Ishikawa (cell line): ENCODE measurements around the gene RITA1.

Experiments
- CEBPB ChIP-seq: IDR thresholded peaks from 2 replicates; pipeline ENCODE4 v1.6.1; 2012
- CREB1 ChIP-seq: IDR thresholded peaks from 2 replicates; pipeline ENCODE4 v1.6.1; 2012; ENCODE audit warnings: low read depth
- EGR1 ChIP-seq: IDR thresholded peaks from 2 replicates; pipeline ENCODE4 v1.6.1; 2012
- EP300 ChIP-seq: IDR thresholded peaks from 2 replicates; pipeline ENCODE4 v1.6.1; 2012; ENCODE audit warnings: borderline replicate concordance
- FOXM1 ChIP-seq: IDR thresholded peaks from 2 replicates; pipeline ENCODE4 v1.6.1; 2012; ENCODE audit warnings: low read depth, borderline replicate concordance
- NFIC ChIP-seq: IDR thresholded peaks from 2 replicates; pipeline ENCODE4 v1.6.1; 2012
- RAD21 ChIP-seq: IDR thresholded peaks from 2 replicates; pipeline ENCODE4 v1.6.1; 2012; ENCODE audit warnings: low read depth
- TAF1 ChIP-seq: IDR thresholded peaks from 2 replicates; pipeline ENCODE4 v1.6.1; 2012; ENCODE audit warnings: low read depth, mild to moderate bottlenecking
- TCF12 ChIP-seq: IDR thresholded peaks from 2 replicates; pipeline ENCODE4 v1.6.1; 2012; ENCODE audit warnings: low read depth
- TEAD4 ChIP-seq: IDR thresholded peaks from 2 replicates; pipeline ENCODE4 v1.6.1; 2012
- YY1 ChIP-seq: IDR thresholded peaks from 2 replicates; pipeline ENCODE4 v1.6.1; 2012; ENCODE audit warnings: low read depth
- ZBTB7A ChIP-seq: IDR thresholded peaks from 2 replicates; pipeline ENCODE4 v1.6.1; 2012; ENCODE audit warnings: low read depth
- TF ChIP-seq, protein P1 (sequence below): IDR thresholded peaks from 2 replicates; pipeline ENCODE4 v1.6.1; 2012
- TF ChIP-seq, protein P2 (sequence below): IDR thresholded peaks from 2 replicates; pipeline ENCODE4 v1.6.1; 2012; ENCODE audit warnings: low read depth, mild to moderate bottlenecking
- TF ChIP-seq, protein P3 (sequence below): IDR thresholded peaks from 2 replicates; pipeline ENCODE4 v1.6.1; 2012

RITA1 gene

GRCh38 chr12:113184900-113185179, 681 bp upstream of the RITA1 start:
- TF ChIP-seq, protein P1, sequence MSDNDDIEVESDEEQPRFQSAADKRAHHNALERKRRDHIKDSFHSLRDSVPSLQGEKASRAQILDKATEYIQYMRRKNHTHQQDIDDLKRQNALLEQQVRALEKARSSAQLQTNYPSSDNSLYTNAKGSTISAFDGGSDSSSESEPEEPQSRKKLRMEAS: peak; percentile 93; the same call in 1 of the 2 replicates
- TF ChIP-seq CREB1 (no peak), ZBTB7A (no peak)

- TF ChIP-seq, protein P2, sequence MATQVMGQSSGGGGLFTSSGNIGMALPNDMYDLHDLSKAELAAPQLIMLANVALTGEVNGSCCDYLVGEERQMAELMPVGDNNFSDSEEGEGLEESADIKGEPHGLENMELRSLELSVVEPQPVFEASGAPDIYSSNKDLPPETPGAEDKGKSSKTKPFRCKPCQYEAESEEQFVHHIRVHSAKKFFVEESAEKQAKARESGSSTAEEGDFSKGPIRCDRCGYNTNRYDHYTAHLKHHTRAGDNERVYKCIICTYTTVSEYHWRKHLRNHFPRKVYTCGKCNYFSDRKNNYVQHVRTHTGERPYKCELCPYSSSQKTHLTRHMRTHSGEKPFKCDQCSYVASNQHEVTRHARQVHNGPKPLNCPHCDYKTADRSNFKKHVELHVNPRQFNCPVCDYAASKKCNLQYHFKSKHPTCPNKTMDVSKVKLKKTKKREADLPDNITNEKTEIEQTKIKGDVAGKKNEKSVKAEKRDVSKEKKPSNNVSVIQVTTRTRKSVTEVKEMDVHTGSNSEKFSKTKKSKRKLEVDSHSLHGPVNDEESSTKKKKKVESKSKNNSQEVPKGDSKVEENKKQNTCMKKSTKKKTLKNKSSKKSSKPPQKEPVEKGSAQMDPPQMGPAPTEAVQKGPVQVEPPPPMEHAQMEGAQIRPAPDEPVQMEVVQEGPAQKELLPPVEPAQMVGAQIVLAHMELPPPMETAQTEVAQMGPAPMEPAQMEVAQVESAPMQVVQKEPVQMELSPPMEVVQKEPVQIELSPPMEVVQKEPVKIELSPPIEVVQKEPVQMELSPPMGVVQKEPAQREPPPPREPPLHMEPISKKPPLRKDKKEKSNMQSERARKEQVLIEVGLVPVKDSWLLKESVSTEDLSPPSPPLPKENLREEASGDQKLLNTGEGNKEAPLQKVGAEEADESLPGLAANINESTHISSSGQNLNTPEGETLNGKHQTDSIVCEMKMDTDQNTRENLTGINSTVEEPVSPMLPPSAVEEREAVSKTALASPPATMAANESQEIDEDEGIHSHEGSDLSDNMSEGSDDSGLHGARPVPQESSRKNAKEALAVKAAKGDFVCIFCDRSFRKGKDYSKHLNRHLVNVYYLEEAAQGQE: no peak
- no peak for TF ChIP-seq EGR1
- TF ChIP-seq EP300: no peak
- TF ChIP-seq, protein P3, sequence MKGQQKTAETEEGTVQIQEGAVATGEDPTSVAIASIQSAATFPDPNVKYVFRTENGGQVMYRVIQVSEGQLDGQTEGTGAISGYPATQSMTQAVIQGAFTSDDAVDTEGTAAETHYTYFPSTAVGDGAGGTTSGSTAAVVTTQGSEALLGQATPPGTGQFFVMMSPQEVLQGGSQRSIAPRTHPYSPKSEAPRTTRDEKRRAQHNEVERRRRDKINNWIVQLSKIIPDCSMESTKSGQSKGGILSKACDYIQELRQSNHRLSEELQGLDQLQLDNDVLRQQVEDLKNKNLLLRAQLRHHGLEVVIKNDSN: peak; percentile 59
- no peak for TF ChIP-seq CREB1
- TF ChIP-seq CEBPB: no peak
- no peak for TF ChIP-seq TEAD4
- TF ChIP-seq, protein P1: peak; percentile 46; the same call in 1 of the 2 replicates
- no peak for TF ChIP-seq RAD21
Measured at GRCh38 chr12:113186033-113186365, 478 bp downstream of the RITA1 start.

DNA sequence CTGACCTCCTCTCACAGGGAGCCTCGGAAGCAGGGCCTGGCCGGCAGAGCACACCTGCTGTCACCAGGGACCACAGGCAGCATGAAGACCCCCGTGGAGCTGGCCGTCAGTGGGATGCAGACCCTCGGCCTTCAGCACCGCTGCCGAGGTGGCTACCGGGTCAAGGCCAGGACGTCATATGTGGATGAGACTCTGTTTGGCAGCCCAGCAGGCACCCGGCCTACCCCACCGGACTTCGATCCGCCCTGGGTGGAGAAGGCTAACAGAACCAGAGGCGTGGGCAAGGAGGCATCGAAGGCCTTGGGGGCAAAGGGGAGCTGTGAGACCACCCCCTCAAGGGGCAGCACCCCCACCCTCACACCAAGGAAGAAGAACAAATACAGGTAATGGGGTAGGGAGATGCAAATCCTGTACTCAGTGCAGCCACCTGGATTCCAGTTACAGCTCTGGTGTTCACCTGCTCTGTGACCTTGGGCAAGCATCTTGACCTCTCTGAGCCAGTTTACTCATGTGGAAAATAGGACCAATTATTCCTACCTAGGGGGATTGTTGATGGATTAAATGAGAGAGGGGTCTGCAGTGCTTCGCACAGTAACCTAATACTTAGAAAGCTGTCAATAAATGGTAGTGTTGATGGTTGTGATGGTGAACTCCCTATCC, 1.3 kb downstream of the RITA1 start:
- TF ChIP-seq, protein P1: no peak
- TF ChIP-seq TEAD4 (no peak), NFIC (no peak), CREB1 (no peak), FOXM1 (no peak), TAF1 (no peak), EP300 (no peak), TCF12 (no peak), EGR1 (no peak), YY1 (no peak), ZBTB7A (no peak), CEBPB (no peak)
- TF ChIP-seq, protein P3: no peak

DNA sequence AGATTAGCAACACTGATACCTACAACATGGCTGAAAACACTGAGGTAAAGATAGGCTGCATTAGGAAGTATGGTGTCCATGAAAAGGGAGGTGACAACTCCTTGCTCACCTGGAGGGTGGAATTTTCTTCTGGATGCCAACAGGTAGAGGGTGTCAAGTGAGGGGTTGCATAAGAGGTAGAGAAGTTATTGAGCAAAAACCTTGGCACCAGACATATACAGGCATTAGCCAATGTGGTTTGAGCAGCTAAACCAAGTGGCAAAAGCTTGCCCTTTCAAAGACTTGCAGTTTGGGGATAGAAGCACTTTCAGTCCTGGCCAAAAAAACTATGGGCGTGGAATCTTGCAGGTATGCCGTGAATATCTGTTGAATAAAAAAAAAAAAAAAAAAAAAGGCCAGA, 3.8 kb downstream of the RITA1 start:
- no peak for TF ChIP-seq RAD21

GRCh38 chr12:113190761-113191160, 5.2 kb downstream of the RITA1 start:
- no peak for TF ChIP-seq FOXM1
- TF ChIP-seq, protein P3: peak; percentile 91
- no peak for TF ChIP-seq TCF12
- TF ChIP-seq CEBPB: no peak
- no peak for TF ChIP-seq NFIC

- TF ChIP-seq RAD21 (no peak), CEBPB (no peak), NFIC (no peak), YY1 (no peak)
Measured at GRCh38 chr12:113191227-113191626, 5.7 kb downstream of the RITA1 start.

- TF ChIP-seq RAD21 (no peak), EGR1 (no peak), ZBTB7A (no peak), CREB1 (no peak), FOXM1 (no peak), YY1 (no peak), EP300 (no peak), NFIC (no peak), TAF1 (no peak), TEAD4 (no peak), TCF12 (no peak), CEBPB (no peak)
- TF ChIP-seq, protein P1: no peak
- TF ChIP-seq, protein P3: no peak
- TF ChIP-seq, protein P2: no peak
Measured at GRCh38 chr12:113194971-113195391, 9.5 kb downstream of the RITA1 start.
